ENCODE measurements around the gene PRPF19. TPM values are rescaled to one million over a fixed set of nuclear protein-coding genes. Genes with fewer than 3 reads are reported as not detected.

Gene PRPF19
- total and polyA plus RNA-seq, 2 of the 8 experiments (the other 6 are each of a cell fraction or from before 2014, with no cell fraction given), result 107 to 141 TPM

GRCh38 chr11:60844045-60844869, 62.1 kb downstream of the PRPF19 start (continued):
- TF ChIP-seq, protein P1, sequence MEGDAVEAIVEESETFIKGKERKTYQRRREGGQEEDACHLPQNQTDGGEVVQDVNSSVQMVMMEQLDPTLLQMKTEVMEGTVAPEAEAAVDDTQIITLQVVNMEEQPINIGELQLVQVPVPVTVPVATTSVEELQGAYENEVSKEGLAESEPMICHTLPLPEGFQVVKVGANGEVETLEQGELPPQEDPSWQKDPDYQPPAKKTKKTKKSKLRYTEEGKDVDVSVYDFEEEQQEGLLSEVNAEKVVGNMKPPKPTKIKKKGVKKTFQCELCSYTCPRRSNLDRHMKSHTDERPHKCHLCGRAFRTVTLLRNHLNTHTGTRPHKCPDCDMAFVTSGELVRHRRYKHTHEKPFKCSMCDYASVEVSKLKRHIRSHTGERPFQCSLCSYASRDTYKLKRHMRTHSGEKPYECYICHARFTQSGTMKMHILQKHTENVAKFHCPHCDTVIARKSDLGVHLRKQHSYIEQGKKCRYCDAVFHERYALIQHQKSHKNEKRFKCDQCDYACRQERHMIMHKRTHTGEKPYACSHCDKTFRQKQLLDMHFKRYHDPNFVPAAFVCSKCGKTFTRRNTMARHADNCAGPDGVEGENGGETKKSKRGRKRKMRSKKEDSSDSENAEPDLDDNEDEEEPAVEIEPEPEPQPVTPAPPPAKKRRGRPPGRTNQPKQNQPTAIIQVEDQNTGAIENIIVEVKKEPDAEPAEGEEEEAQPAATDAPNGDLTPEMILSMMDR (IDR thresholded peaks at IDR 0.05; ENCODE audit: control extremely low read depth in 1 of 3, insufficient read depth in 1 of 3, low read depth in 1 of 3, low read length in 3 of 3), result no peak
- TF ChIP-seq RXRA (IDR thresholded peaks at IDR 0.05; ENCODE audit: insufficient read depth, low read depth, low read length) (no peak), CTBP2 (IDR thresholded peaks at IDR 0.05; ENCODE audit: borderline replicate concordance, insufficient read depth, insufficient read length, low read length) (no peak), TAF7 (optimal IDR thresholded peaks at IDR 0.05; ENCODE audit: borderline replicate concordance, low read depth, low read length) (no peak), SRF (IDR thresholded peaks at IDR 0.05; ENCODE audit: low read depth, low read length) (no peak), FOSL1 (IDR thresholded peaks at IDR 0.05; ENCODE audit: insufficient read depth, low read depth, low read length) (no peak)
